CD4-positive, alpha-beta T cell (primary cell): ENCODE measurements around the gene HEY2. TPM values are rescaled to one million over a fixed set of nuclear protein-coding genes. Genes with fewer than 3 reads are reported as not detected.

ENCODE experiments used
- ATAC-seq: fragments of 200-7000 bp; cut with Tn5 transposase; one replicate; pipeline ENCODE4 v1.10.0; 2022; ENCODE audit warnings: mild to moderate bottlenecking; ENCODE audit not compliant: poor library complexity
- CTCF ChIA-PET: fragments of 350-600 bp; sonication (Branson Sonifier 250); formaldehyde crosslinking; loops from one replicate; lab custom pipeline; 2021; ENCODE audit warnings: antibody characterized with exemption, inconsistent platforms; lab: Charles Lee
- POLR2A ChIA-PET: fragments of 350-600 bp; sonication (Branson Sonifier 250); formaldehyde crosslinking; loops from one replicate; lab custom pipeline; 2021; ENCODE audit warnings: antibody characterized with exemption, inconsistent platforms; lab: Charles Lee
- DNase-seq, 14 experiments: peaks; one replicate each; pipeline ENCODE4 v3.0.0-alpha.2; 2013 to 2020; ENCODE audit warnings: mixed read lengths in 2 of 14
- H3K27ac ChIP-seq, 2 donors: one replicate each; pipeline versions ENCODE4 v1.5.1 to v1.7.0; 2013; ENCODE audit warnings: low read length in 2 of 2, low read depth in 1 of 2, mild to moderate bottlenecking in 1 of 2
- H3K27me3 ChIP-seq, 2 experiments: 1 replicate in 1 of 2; 2 replicates in 1 of 2; pipeline versions ENCODE4 v1.6.1 to v1.7.0; 2013; ENCODE audit warnings: low read length in 2 of 2, control low read depth in 1 of 2, mild to moderate bottlenecking in 1 of 2, moderate library complexity in 1 of 2; ENCODE audit not compliant: insufficient read depth in 2 of 2, control insufficient read depth in 1 of 2
- H3K36me3 ChIP-seq: one replicate; pipeline ENCODE4 v1.6.1; 2013; ENCODE audit warnings: low read length, control low read depth; ENCODE audit not compliant: insufficient read depth
- H3K4me1 ChIP-seq: one replicate; pipeline ENCODE4 v1.6.1; 2013; ENCODE audit warnings: low read length, control low read depth; ENCODE audit not compliant: insufficient read depth
- H3K4me3 ChIP-seq: one replicate; pipeline ENCODE4 v1.5.1; 2013; ENCODE audit warnings: mild to moderate bottlenecking, low read length, moderate library complexity
- H3K9me3 ChIP-seq, 2 experiments: 1 replicate in 1 of 2; 2 replicates in 1 of 2; pipeline versions ENCODE4 v1.6.1 to v1.7.0; 2013; ENCODE audit warnings: low read length in 2 of 2, mild to moderate bottlenecking in 2 of 2, control low read depth in 1 of 2, moderate library complexity in 1 of 2; ENCODE audit not compliant: control insufficient read depth in 1 of 2, insufficient read depth in 1 of 2
- H3K27ac Mint-ChIP-seq: one replicate; pipeline ENCODE4 v1.8.0; 2020; ENCODE audit warnings: mixed read lengths
- H3K27me3 Mint-ChIP-seq: one replicate; pipeline ENCODE4 v1.8.0; 2021; ENCODE audit warnings: mixed read lengths
- H3K36me3 Mint-ChIP-seq: one replicate; pipeline ENCODE4 v1.8.0; 2021; ENCODE audit warnings: low read depth, mixed read lengths
- H3K4me1 Mint-ChIP-seq: one replicate; pipeline ENCODE4 v1.8.0; 2021; ENCODE audit warnings: low read depth, mixed read lengths
- H3K4me3 Mint-ChIP-seq: one replicate; pipeline ENCODE4 v1.8.0; 2020; ENCODE audit warnings: mild to moderate bottlenecking, mixed read lengths
- H3K9me3 Mint-ChIP-seq: one replicate; pipeline ENCODE4 v1.8.0; 2020; ENCODE audit warnings: mixed read lengths
- intact Hi-C, 2 experiments: fragments of 100-400 bp; cut with DNase I in 1 of 2; cut with micrococcal nuclease in 1 of 2; formaldehyde crosslinking; loops; one replicate each; pipeline versions ENCODE4 v1.15.1 to v1.9.0; 2023 to 2025; cut with DNase I, micrococcal nuclease
- total RNA-seq, 174 experiments: library from RNA in 2 of 174; stranded (reverse) in 2 of 174; gene quantifications; one replicate each; pipeline ENCODE4 v1.2.3 and lab custom pipeline; 2021 to 2026
- TF ChIP-seq, protein P1 (sequence below): fragments of 200-600 bp; IDR thresholded peaks from one replicate; pipeline ENCODE4 v1.8.0; 2022; ENCODE audit warnings: antibody characterized with exemption, mild to moderate bottlenecking

Gene HEY2
- total RNA-seq, 2 experiments from 2014 or later: 0.08 to 0.30 TPM

DNA sequence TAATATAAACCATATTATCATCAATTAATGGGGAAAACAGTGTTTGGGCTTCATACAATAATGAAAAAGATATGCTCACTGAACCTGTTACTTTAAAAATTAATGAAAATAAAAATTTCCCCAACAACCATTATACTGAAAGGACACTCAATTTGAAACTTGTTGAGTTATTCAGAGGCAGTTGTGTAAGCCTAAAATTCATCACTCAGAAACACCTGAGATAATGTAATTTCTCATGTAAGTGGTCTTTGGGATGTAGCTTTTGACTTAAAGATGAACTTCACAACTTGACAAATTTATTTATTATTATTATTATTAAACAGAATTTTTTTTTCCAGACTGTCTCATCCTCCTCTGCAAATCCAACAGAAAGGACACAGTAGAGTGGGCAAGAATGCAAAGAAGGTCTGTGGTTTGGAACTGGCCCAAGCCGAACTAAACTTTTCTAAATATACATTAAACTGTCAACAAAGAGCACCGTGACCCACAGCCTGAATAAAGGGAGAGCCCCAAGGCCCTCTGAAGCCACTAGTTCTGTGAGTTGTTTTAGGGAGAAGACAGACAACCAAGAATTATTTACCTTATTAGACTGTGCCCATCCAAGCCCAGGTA is 32.2 kb upstream of the HEY2 start:
- CTCF ChIA-PET: no interaction called here
- no peak for ATAC-seq
- POLR2A ChIA-PET: no interaction called here
- H3K36me3 ChIP-seq: no peaks in the 10 kb centered on the region
- H3K27me3 ChIP-seq: no peaks in the 10 kb centered on the region
- intact Hi-C loops: no loop called here
- Mint-ChIP-seq H3K4me1 (no peaks in the 10 kb centered on the region), H3K27me3 (peaks cover 17% of the 10 kb centered on the region), H3K4me3 (no peak overlapping the region), H3K9me3 (no peaks in the 10 kb centered on the region), H3K36me3 (no peaks in the 10 kb centered on the region), H3K27ac (no peak overlapping the region)
- H3K4me3 ChIP-seq: no peak overlapping the region
- no peaks in the 10 kb centered on the region for H3K4me1 ChIP-seq
- TF ChIP-seq, protein P1, sequence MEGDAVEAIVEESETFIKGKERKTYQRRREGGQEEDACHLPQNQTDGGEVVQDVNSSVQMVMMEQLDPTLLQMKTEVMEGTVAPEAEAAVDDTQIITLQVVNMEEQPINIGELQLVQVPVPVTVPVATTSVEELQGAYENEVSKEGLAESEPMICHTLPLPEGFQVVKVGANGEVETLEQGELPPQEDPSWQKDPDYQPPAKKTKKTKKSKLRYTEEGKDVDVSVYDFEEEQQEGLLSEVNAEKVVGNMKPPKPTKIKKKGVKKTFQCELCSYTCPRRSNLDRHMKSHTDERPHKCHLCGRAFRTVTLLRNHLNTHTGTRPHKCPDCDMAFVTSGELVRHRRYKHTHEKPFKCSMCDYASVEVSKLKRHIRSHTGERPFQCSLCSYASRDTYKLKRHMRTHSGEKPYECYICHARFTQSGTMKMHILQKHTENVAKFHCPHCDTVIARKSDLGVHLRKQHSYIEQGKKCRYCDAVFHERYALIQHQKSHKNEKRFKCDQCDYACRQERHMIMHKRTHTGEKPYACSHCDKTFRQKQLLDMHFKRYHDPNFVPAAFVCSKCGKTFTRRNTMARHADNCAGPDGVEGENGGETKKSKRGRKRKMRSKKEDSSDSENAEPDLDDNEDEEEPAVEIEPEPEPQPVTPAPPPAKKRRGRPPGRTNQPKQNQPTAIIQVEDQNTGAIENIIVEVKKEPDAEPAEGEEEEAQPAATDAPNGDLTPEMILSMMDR: no peak
- H3K27ac ChIP-seq: no peak overlapping the region
- DNase-seq: no peak
- no peaks in the 10 kb centered on the region for H3K9me3 ChIP-seq

DNA sequence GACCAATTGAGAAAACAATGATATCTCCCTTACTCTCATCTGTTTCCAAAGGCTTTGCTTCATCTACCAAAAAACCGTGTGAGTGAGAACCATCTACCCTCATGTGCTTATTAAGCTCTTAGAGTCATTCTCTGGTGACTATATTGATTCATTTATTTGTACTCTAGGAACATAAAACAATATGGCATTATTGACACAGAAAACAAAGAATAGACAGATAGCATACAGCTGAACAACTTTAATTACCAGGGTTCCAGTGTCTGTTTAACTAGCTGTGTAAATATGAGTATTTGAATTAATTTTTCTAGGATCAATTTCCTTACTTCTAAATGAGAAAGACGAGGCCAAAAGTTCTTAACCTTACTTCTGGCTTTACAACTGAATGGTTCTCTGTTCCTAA is 31.3 kb upstream of the HEY2 start:
- Mint-ChIP-seq H3K4me3 (no peak overlapping the region), H3K27me3 (peaks cover 24% of the 10 kb centered on the region), H3K27ac (no peak overlapping the region), H3K36me3 (no peaks in the 10 kb centered on the region), H3K4me1 (no peaks in the 10 kb centered on the region), H3K9me3 (no peaks in the 10 kb centered on the region)
- TF ChIP-seq, protein P1: no peak
- ATAC-seq (no peak), DNase-seq (no peak)
- intact Hi-C loops: no loop called here
- CTCF ChIA-PET: no interaction called here
- H3K27me3 ChIP-seq: peaks cover 0 to 4% of the 10 kb centered on the region in 2 experiments
- no peaks in the 10 kb centered on the region for H3K36me3 ChIP-seq
- H3K27ac ChIP-seq: no peak overlapping the region
- POLR2A ChIA-PET: no interaction called here
- no peaks in the 10 kb centered on the region for H3K4me1 ChIP-seq
- H3K4me3 ChIP-seq: no peak overlapping the region
- no peaks in the 10 kb centered on the region for H3K9me3 ChIP-seq

DNA sequence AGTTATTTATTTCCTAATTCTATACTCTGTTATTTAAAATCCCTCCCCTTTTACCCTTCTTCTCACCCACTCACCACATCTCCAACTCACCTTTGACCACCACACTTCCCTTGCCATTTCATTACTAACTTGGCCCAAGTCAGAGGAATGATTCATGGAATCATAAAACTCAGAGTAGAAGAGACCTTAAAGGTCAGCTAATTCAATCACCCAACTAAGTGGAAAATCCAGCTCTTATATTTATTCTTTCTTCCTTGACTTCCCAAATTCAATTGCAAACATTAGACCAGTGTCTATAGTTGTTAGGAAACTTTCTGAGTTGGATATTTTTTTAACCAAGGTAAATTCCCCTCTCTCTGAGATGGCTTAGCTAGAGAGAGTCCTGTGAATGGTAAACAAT is 26.5 kb upstream of the HEY2 start:
- DNase-seq: no peak
- Mint-ChIP-seq H3K27ac (no peak overlapping the region), H3K36me3 (no peaks in the 10 kb centered on the region), H3K4me3 (no peak overlapping the region), H3K4me1 (no peaks in the 10 kb centered on the region), H3K9me3 (no peaks in the 10 kb centered on the region), H3K27me3 (peaks cover 43% of the 10 kb centered on the region)
- ChIA-PET POLR2A (no interaction called here), CTCF (no interaction called here)
- intact Hi-C loops: no loop called here
- no peak for ATAC-seq
- Histone ChIP-seq H3K4me3 (no peak overlapping the region), H3K4me1 (no peaks in the 10 kb centered on the region), H3K27me3 (peaks cover 0 to 4% of the 10 kb centered on the region in 2 experiments), H3K9me3 (no peaks in the 10 kb centered on the region), H3K27ac (no peak overlapping the region), H3K36me3 (no peaks in the 10 kb centered on the region)
- TF ChIP-seq, protein P1: no peak
